NK-92 treated with Interleukin-12 subunit alpha and Interleukin-12 subunit beta, amount 100 ng/mL, for 24 hours (cell line): ENCODE data around the gene PCID2.

Source experiments
- DNase-seq: peaks from one replicate; lab custom pipeline; 2025; lab: John Stamatoyannopoulos, UW

PCID2 gene

GRCh38 chr13:113149711-113150549, 58.5 kb downstream of the PCID2 start:
- DNase-seq: no peak

- DNase-seq: no peak
Measured at GRCh38 chr13:113148940-113149503, 59.4 kb downstream of the PCID2 start.

- no peak for DNase-seq
Measured at GRCh38 chr13:113148407-113148806, 60.1 kb downstream of the PCID2 start.

GRCh38 chr13:113147206-113147605, 61.3 kb downstream of the PCID2 start:
- DNase-seq: no peak

GRCh38 chr13:113146750-113147149, 61.7 kb downstream of the PCID2 start:
- no peak for DNase-seq

GRCh38 chr13:113145911-113146598, 62.4 kb downstream of the PCID2 start:
- DNase-seq: no peak

GRCh38 chr13:113145496-113145895, 63.0 kb downstream of the PCID2 start:
- DNase-seq: no peak

GRCh38 chr13:113144255-113144629, 64.2 kb downstream of the PCID2 start:
- no peak for DNase-seq

GRCh38 chr13:113143466-113144254, 64.8 kb downstream of the PCID2 start:
- no peak for DNase-seq

GRCh38 chr13:113142876-113143275, 65.6 kb downstream of the PCID2 start:
- no peak for DNase-seq

- no peak for DNase-seq
Measured at GRCh38 chr13:113141601-113141970, 66.9 kb downstream of the PCID2 start.

GRCh38 chr13:113140677-113141600, 67.5 kb downstream of the PCID2 start:
- DNase-seq: no peak

GRCh38 chr13:113139577-113139976, 68.9 kb downstream of the PCID2 start:
- DNase-seq: no peak

GRCh38 chr13:113138792-113139551, 69.5 kb downstream of the PCID2 start:
- no peak for DNase-seq

GRCh38 chr13:113137691-113138298, 70.7 kb downstream of the PCID2 start:
- no peak for DNase-seq

- no peak for DNase-seq
Measured at GRCh38 chr13:113135281-113135760, 73.1 kb downstream of the PCID2 start.

- DNase-seq: no peak
Measured at GRCh38 chr13:113129921-113130750, 78.3 kb downstream of the PCID2 start.

- DNase-seq: no peak
Measured at GRCh38 chr13:113129480-113129879, 79.0 kb downstream of the PCID2 start.
